HG03045 (cell line): Measurements from ENCODE around the gene TMEFF2.

Experiments used
- ATAC-seq: cut with Tn5 transposase; IDR thresholded peaks from one replicate; pipeline ENCODE4 v1.9.1; 2021; ENCODE audit warnings: mild to moderate bottlenecking, moderate library complexity; ENCODE audit not compliant: unreplicated experiment

TMEFF2 gene

GRCh38 chr2:192025637-192026036, 169.1 kb downstream of the TMEFF2 start:
- no peak for ATAC-seq

GRCh38 chr2:192023006-192023405, 171.7 kb downstream of the TMEFF2 start:
- no peak for ATAC-seq

- no peak for ATAC-seq
Observed at GRCh38 chr2:192017844-192018243, 176.9 kb downstream of the TMEFF2 start.

GRCh38 chr2:192016265-192016664, 178.5 kb downstream of the TMEFF2 start:
- ATAC-seq = no peak

GRCh38 chr2:192013211-192013610, 181.5 kb downstream of the TMEFF2 start:
- no peak for ATAC-seq

GRCh38 chr2:192011196-192011595, 183.5 kb downstream of the TMEFF2 start:
- ATAC-seq = no peak

GRCh38 chr2:192010073-192010472, 184.7 kb downstream of the TMEFF2 start:
- no peak for ATAC-seq

GRCh38 chr2:192007581-192008228, 187.0 kb downstream of the TMEFF2 start:
- ATAC-seq = no peak

- ATAC-seq = no peak
Observed at GRCh38 chr2:192005211-192005610, 189.5 kb downstream of the TMEFF2 start.

GRCh38 chr2:192004188-192004963, 190.4 kb downstream of the TMEFF2 start:
- ATAC-seq = peak; percentile 46

GRCh38 chr2:192002418-192002817, 192.3 kb downstream of the TMEFF2 start:
- ATAC-seq = no peak

- ATAC-seq = no peak
Observed at GRCh38 chr2:192000196-192000980, 194.3 kb downstream of the TMEFF2 start.

GRCh38 chr2:191999101-191999841, 195.5 kb downstream of the TMEFF2 start:
- no peak for ATAC-seq

GRCh38 chr2:191995285-191995684, 199.4 kb downstream of the TMEFF2 start:
- ATAC-seq = no peak

- ATAC-seq = no peak
Observed at GRCh38 chr2:191994749-191995148, 200.0 kb downstream of the TMEFF2 start.

GRCh38 chr2:191991442-191991841, 203.3 kb downstream of the TMEFF2 start:
- ATAC-seq = no peak

GRCh38 chr2:191985740-191986139, 209.0 kb downstream of the TMEFF2 start:
- ATAC-seq = no peak

GRCh38 chr2:191983591-191983990, 211.1 kb downstream of the TMEFF2 start:
- ATAC-seq = no peak

GRCh38 chr2:191983186-191983585, 211.5 kb downstream of the TMEFF2 start:
- no peak for ATAC-seq

GRCh38 chr2:191981706-191982105, 213.0 kb downstream of the TMEFF2 start:
- no peak for ATAC-seq

- ATAC-seq = no peak
Observed at GRCh38 chr2:191980483-191980882, 214.2 kb downstream of the TMEFF2 start.
